Astrocyte (in vitro differentiated cells and primary cell): ENCODE results near the gene SULF2. TPM values are rescaled to one million over a fixed set of nuclear protein-coding genes. Genes with fewer than 3 reads are reported as not detected.

ENCODE experiments used
- DNase-seq: peaks from one replicate; pipeline ENCODE4 v3.0.0-alpha.2; 2010; ENCODE audit warnings: low read depth
- FAIRE-seq: peaks from 2 replicates; lab custom pipeline; 2011; peaks lifted over from hg19 to GRCh38; lab: Jason Lieb, UNC
- H2AFZ ChIP-seq: 2 replicates; pipeline ENCODE4 v1.6.0; 2012; ENCODE audit warnings: low read depth, low read length, inconsistent platforms
- H3K27ac ChIP-seq: 2 replicates; pipeline ENCODE4 v1.5.1; 2011; ENCODE audit warnings: low read depth, low read length, inconsistent platforms
- H3K27me3 ChIP-seq: 2 replicates; pipeline ENCODE4 v1.6.0; 2011; ENCODE audit warnings: low read length, inconsistent platforms; ENCODE audit not compliant: insufficient read depth
- H3K36me3 ChIP-seq: 2 replicates; pipeline ENCODE4 v1.5.1; 2011; ENCODE audit warnings: low read length, inconsistent platforms; ENCODE audit not compliant: insufficient read depth
- H3K4me1 ChIP-seq: 2 replicates; pipeline ENCODE4 v1.5.1; 2011; ENCODE audit warnings: low read length, inconsistent platforms; ENCODE audit not compliant: insufficient read depth
- H3K4me2 ChIP-seq: 2 replicates; pipeline ENCODE4 v1.6.0; 2012; ENCODE audit warnings: low read length, inconsistent platforms
- H3K4me3 ChIP-seq: 2 replicates; pipeline ENCODE4 v1.5.1; 2011; ENCODE audit warnings: low read depth, mild to moderate bottlenecking, low read length, inconsistent platforms; ENCODE audit not compliant: insufficient read depth
- H3K79me2 ChIP-seq: 2 replicates; pipeline ENCODE4 v1.6.0; 2012; ENCODE audit warnings: mild to moderate bottlenecking, low read length, inconsistent platforms; ENCODE audit not compliant: insufficient read depth
- H3K9ac ChIP-seq: 2 replicates; pipeline ENCODE4 v1.6.0; 2012; ENCODE audit warnings: mild to moderate bottlenecking, low read length, inconsistent platforms
- H3K9me3 ChIP-seq: 2 replicates; pipeline ENCODE4 v1.5.1; 2012; ENCODE audit warnings: low read depth, mild to moderate bottlenecking, low read length, inconsistent platforms; ENCODE audit not compliant: insufficient read depth
- H4K20me1 ChIP-seq: 2 replicates; pipeline ENCODE4 v1.6.0; 2012; ENCODE audit warnings: low read length, inconsistent platforms; ENCODE audit not compliant: insufficient read depth
- H3K27ac Mint-ChIP-seq: one replicate; pipeline ENCODE4 v1.8.0; 2021; ENCODE audit warnings: mild to moderate bottlenecking, mixed read lengths; ENCODE audit not compliant: unreplicated experiment
- H3K27me3 Mint-ChIP-seq: one replicate; pipeline ENCODE4 v1.8.0; 2021; ENCODE audit warnings: low read depth, mixed read lengths; ENCODE audit not compliant: unreplicated experiment
- H3K36me3 Mint-ChIP-seq: one replicate; pipeline ENCODE4 v1.8.0; 2021; ENCODE audit warnings: low read depth, mixed read lengths; ENCODE audit not compliant: unreplicated experiment
- H3K4me1 Mint-ChIP-seq: one replicate; pipeline ENCODE4 v1.8.0; 2021; ENCODE audit warnings: low read depth, mixed read lengths; ENCODE audit not compliant: unreplicated experiment
- H3K4me3 Mint-ChIP-seq: one replicate; pipeline ENCODE4 v1.8.0; 2021; ENCODE audit warnings: mild to moderate bottlenecking, moderate library complexity, mixed read lengths; ENCODE audit not compliant: unreplicated experiment
- H3K9me3 Mint-ChIP-seq: one replicate; pipeline ENCODE4 v1.8.0; 2021; ENCODE audit warnings: mild to moderate bottlenecking, mixed read lengths; ENCODE audit not compliant: unreplicated experiment
- EZH2 ChIP-seq: IDR thresholded peaks from 2 replicates; pipeline ENCODE4 v1.6.1; 2012; ENCODE audit warnings: mild to moderate bottlenecking, low read length, inconsistent platforms; ENCODE audit not compliant: insufficient read depth
- total RNA-seq: library from RNA; stranded (reverse); gene quantifications from 2 replicates; pipeline ENCODE4 v1.2.1, GENCODE V29; 2021
- TF ChIP-seq, protein P1 (sequence below): IDR thresholded peaks from 2 replicates; pipeline ENCODE4 v1.5.1; 2011; ENCODE audit warnings: low read depth, mild to moderate bottlenecking, inconsistent platforms, low read length, moderate library complexity; ENCODE audit not compliant: insufficient read depth

SULF2 gene
- total RNA-seq, 1 donor from 2014 or later = 139 TPM

DNA sequence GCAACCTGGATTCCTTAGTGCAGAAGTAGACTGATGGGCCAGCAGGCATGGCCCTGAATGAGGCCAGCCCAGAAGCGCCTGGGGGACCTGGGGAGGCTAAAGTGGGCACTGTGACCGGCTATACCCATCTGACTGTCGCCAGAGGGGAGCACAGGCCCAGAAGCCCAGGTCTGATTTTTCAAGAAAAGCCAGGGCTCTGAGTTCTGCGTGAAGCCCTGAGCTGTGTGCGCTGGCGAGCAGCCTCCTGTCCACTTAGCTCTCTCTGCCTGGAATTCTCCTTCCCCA, 111.7 kb downstream of the SULF2 start:
- H3K36me3 ChIP-seq = no peaks in the 10 kb centered on the region
- H2AFZ ChIP-seq = no peak overlapping the region
- H3K27ac ChIP-seq = no peak overlapping the region
- no peaks in the 10 kb centered on the region for H3K27me3 ChIP-seq
- TF ChIP-seq, protein P1, sequence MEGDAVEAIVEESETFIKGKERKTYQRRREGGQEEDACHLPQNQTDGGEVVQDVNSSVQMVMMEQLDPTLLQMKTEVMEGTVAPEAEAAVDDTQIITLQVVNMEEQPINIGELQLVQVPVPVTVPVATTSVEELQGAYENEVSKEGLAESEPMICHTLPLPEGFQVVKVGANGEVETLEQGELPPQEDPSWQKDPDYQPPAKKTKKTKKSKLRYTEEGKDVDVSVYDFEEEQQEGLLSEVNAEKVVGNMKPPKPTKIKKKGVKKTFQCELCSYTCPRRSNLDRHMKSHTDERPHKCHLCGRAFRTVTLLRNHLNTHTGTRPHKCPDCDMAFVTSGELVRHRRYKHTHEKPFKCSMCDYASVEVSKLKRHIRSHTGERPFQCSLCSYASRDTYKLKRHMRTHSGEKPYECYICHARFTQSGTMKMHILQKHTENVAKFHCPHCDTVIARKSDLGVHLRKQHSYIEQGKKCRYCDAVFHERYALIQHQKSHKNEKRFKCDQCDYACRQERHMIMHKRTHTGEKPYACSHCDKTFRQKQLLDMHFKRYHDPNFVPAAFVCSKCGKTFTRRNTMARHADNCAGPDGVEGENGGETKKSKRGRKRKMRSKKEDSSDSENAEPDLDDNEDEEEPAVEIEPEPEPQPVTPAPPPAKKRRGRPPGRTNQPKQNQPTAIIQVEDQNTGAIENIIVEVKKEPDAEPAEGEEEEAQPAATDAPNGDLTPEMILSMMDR = no peak
- no peak for TF ChIP-seq EZH2
- no peaks in the 10 kb centered on the region for H3K79me2 ChIP-seq
- H3K4me2 ChIP-seq = no peak overlapping the region
- H3K4me3 Mint-ChIP-seq = no peak overlapping the region
- peaks cover 6% of the 10 kb centered on the region for H3K36me3 Mint-ChIP-seq
- H3K9me3 Mint-ChIP-seq = no peaks in the 10 kb centered on the region
- no peak overlapping the region for H3K27ac Mint-ChIP-seq
- H3K4me1 ChIP-seq = no peaks in the 10 kb centered on the region
- peaks cover 5% of the 10 kb centered on the region for H3K27me3 Mint-ChIP-seq
- FAIRE-seq (no peak), DNase-seq (no peak)
- no peaks in the 10 kb centered on the region for H3K9me3 ChIP-seq
- no peaks in the 10 kb centered on the region for H4K20me1 ChIP-seq
- H3K4me3 ChIP-seq = no peak overlapping the region
- H3K9ac ChIP-seq = no peak overlapping the region
- no peaks in the 10 kb centered on the region for H3K4me1 Mint-ChIP-seq

DNA sequence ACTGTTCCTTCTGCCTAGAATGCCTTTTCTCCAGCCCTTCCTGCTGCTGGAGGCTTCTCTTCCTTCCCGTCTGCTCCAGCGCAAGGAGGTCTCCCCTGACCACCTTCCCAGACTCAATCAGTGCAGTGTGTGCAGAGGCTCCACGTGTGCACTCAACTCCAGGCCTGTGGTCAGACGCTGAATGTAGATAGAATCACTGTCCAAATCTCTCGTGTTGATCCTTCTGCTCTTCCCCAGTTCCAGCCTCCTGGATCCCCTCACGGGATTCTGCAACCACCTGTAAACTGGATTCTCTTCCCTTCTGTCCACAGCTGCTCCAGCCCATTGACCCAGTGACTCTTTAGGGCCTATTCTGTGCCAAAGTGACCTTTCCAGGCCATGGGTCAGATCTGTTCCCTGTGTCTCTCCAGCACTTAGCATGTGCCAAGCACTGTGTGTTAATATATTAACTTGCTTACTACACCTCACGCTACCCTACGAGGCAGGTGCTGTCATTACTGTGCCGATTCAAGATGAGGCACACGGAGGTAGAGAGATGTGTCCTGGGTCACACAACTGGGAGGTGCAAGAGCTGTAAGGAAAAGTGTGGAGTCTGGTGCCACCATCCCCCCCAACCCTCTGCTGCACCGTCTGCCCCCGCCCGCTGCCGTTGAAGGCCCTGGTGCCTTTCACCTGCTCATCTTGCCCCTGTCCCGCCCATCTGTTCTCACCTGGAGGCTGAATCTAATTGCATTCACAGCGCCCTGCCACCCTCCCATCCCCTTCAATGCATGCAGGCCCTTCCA, 112.2 kb downstream of the SULF2 start:
- Mint-ChIP-seq H3K27ac (no peak overlapping the region), H3K9me3 (no peaks in the 10 kb centered on the region), H3K36me3 (peaks cover 9% of the 10 kb centered on the region), H3K4me3 (no peak overlapping the region), H3K4me1 (no peaks in the 10 kb centered on the region), H3K27me3 (peaks cover 5% of the 10 kb centered on the region)
- TF ChIP-seq EZH2 = no peak
- TF ChIP-seq, protein P1 = no peak
- no peak for DNase-seq
- no peaks in the 10 kb centered on the region for H4K20me1 ChIP-seq
- H3K27me3 ChIP-seq = no peaks in the 10 kb centered on the region
- H3K9me3 ChIP-seq = no peaks in the 10 kb centered on the region
- no peak overlapping the region for H3K4me2 ChIP-seq
- H3K79me2 ChIP-seq = no peaks in the 10 kb centered on the region
- H3K9ac ChIP-seq = no peak overlapping the region
- H3K4me3 ChIP-seq = no peak overlapping the region
- H2AFZ ChIP-seq = no peak overlapping the region
- no peak for FAIRE-seq
- no peaks in the 10 kb centered on the region for H3K4me1 ChIP-seq
- no peaks in the 10 kb centered on the region for H3K36me3 ChIP-seq
- H3K27ac ChIP-seq = no peak overlapping the region

DNA sequence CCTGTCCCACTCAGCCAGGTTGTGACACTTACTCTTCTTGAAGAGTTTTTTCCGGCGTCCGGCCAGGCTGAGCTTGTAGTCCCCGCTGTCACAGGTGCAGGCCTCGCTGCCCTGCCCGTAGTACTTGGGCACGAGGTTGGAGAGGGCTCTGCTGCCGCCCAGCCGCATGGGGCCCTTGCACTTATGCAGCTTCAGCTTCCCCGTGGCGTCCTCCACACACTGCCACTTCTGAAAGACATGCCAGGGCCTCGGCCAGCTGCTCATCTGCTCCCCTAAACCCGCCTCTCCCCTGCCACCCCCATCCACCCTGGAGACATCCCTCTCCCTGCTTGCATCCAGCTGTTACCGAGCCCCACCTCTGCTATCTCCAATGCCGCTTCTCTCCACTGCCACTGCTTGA, 113.1 kb downstream of the SULF2 start:
- H3K27me3 Mint-ChIP-seq = peaks cover 5% of the 10 kb centered on the region
- H4K20me1 ChIP-seq = no peaks in the 10 kb centered on the region
- H3K27ac Mint-ChIP-seq = no peak overlapping the region
- no peak overlapping the region for H3K4me3 Mint-ChIP-seq
- H3K4me1 ChIP-seq = no peaks in the 10 kb centered on the region
- H3K79me2 ChIP-seq = no peaks in the 10 kb centered on the region
- no peak overlapping the region for H3K4me3 ChIP-seq
- H3K9me3 Mint-ChIP-seq = no peaks in the 10 kb centered on the region
- DNase-seq (no peak), FAIRE-seq (no peak)
- no peaks in the 10 kb centered on the region for H3K4me1 Mint-ChIP-seq
- no peak for TF ChIP-seq EZH2
- TF ChIP-seq, protein P1 = no peak
- no peak overlapping the region for H3K9ac ChIP-seq
- H3K27ac ChIP-seq = no peak overlapping the region
- H3K9me3 ChIP-seq = no peaks in the 10 kb centered on the region
- H2AFZ ChIP-seq = no peak overlapping the region
- peaks cover 8% of the 10 kb centered on the region for H3K36me3 Mint-ChIP-seq
- no peaks in the 10 kb centered on the region for H3K36me3 ChIP-seq
- H3K27me3 ChIP-seq = no peaks in the 10 kb centered on the region
- no peak overlapping the region for H3K4me2 ChIP-seq
